K562 (cell line): Measurements from ENCODE around the gene SDHC. TPM values are rescaled to one million over a fixed set of nuclear protein-coding genes. Genes with fewer than 3 reads are reported as not detected.

Experiments used
- ARID2 ChIP-seq: fragments of 450-650 bp; IDR thresholded peaks from 2 replicates; pipeline ENCODE4 v1.6.1; 2017; ENCODE audit warnings: antibody characterized with exemption, mild to moderate bottlenecking
- BRF1 ChIP-seq: IDR thresholded peaks from 3 replicates; pipeline ENCODE4 v1.6.1; 2011; ENCODE audit warnings: borderline replicate concordance, mild to moderate bottlenecking; ENCODE audit not compliant: insufficient read length; ENCODE audit errors: extremely low read depth
- ELF2 ChIP-seq: fragments of 250-450 bp; sonication (Bioruptor Pico); IDR thresholded peaks from 2 replicates; pipeline ENCODE4 v1.5.0; 2021; ENCODE audit warnings: mild to moderate bottlenecking
- FIP1L1 ChIP-seq: fragments of 200-400 bp; formaldehyde crosslinking; IDR thresholded peaks from 2 replicates; pipeline ENCODE4 v1.6.1; 2018; ENCODE audit warnings: mild to moderate bottlenecking, low read depth, low read length; ENCODE audit not compliant: poor library complexity, severe bottlenecking
- FOSL1 ChIP-seq: fragments of 200-800 bp; sonication (Bioruptor generic); conservative IDR thresholded peaks from 2 replicates; pipeline ENCODE4 v1.6.1; 2016; ENCODE audit warnings: missing genetic modification characterization, missing compliant biosample characterization
- MCM3 ChIP-seq: fragments of 450-650 bp; IDR thresholded peaks from 2 replicates; pipeline ENCODE4 v1.6.1; 2016
- MTA1 ChIP-seq: fragments of 450-650 bp; IDR thresholded peaks from 2 replicates; pipeline ENCODE4 v1.6.1; 2017; ENCODE audit warnings: borderline replicate concordance
- NCOA1 ChIP-seq: fragments of 450-650 bp; IDR thresholded peaks from 2 replicates; pipeline ENCODE4 v1.6.1; 2016; ENCODE audit warnings: low read depth
- RBM25 ChIP-seq: fragments of 200-400 bp; formaldehyde crosslinking; IDR thresholded peaks from 2 replicates; pipeline ENCODE4 v1.6.1; 2018; ENCODE audit warnings: low read length, low read depth, moderate library complexity; ENCODE audit not compliant: severe bottlenecking
- SMAD1 ChIP-seq: fragments of 150-350 bp; IDR thresholded peaks from 2 replicates; pipeline ENCODE4 v1.6.1; 2014; ENCODE audit warnings: low read length, low read depth; ENCODE audit not compliant: partially characterized antibody
- SRSF1 ChIP-seq: fragments of 200-400 bp; formaldehyde crosslinking; IDR thresholded peaks from 2 replicates; pipeline ENCODE4 v1.6.1; 2017; ENCODE audit warnings: mild to moderate bottlenecking, low read depth, low read length, moderate library complexity
- STAG1 ChIP-seq: sonication (generic); formaldehyde crosslinking; IDR thresholded peaks from 2 replicates; pipeline ENCODE4 v1.5.0; 2020; ENCODE audit warnings: missing genetic modification reagents, borderline replicate concordance
- XRCC3 ChIP-seq: fragments of 450-650 bp; IDR thresholded peaks from 2 replicates; pipeline ENCODE4 v1.6.1; 2017; ENCODE audit warnings: mild to moderate bottlenecking, moderate library complexity
- ZBTB11 ChIP-seq, 3 experiments: fragments of 200-800 bp in 1 of 3; fragments of 250-450 bp in 1 of 3; fragments of 450-650 bp in 1 of 3; sonication (Bioruptor Pico) in 1 of 3; sonication (Bioruptor generic) in 1 of 3; formaldehyde crosslinking in 1 of 3; IDR thresholded peaks; 2 replicates each; pipeline versions ENCODE4 v1.6.1 to v1.8.0; 2016 to 2022; ENCODE audit warnings: mild to moderate bottlenecking in 2 of 3, missing genetic modification characterization in 2 of 3, missing compliant biosample characterization in 1 of 3, moderate library complexity in 1 of 3
- ZBTB12 ChIP-seq: fragments of 250-450 bp; sonication (Bioruptor Pico); IDR thresholded peaks from 2 replicates; pipeline ENCODE4 v1.4.0; 2020
- ZC3H11A ChIP-seq: IDR thresholded peaks from 2 replicates; pipeline ENCODE4 v1.6.1; 2012; ENCODE audit warnings: low read depth, low read length, improper control_type of control experiment
- ZNF12 ChIP-seq: sonication (generic); formaldehyde crosslinking; IDR thresholded peaks from 2 replicates; pipeline ENCODE4 v1.4.0; 2020; ENCODE audit warnings: mild to moderate bottlenecking, missing genetic modification reagents
- ZNF197 ChIP-seq: fragments of 200-800 bp; sonication (Bioruptor generic); IDR thresholded peaks from 2 replicates; pipeline ENCODE4 v1.6.1; 2016; ENCODE audit warnings: low read depth, missing genetic modification characterization, missing compliant biosample characterization
- ZNF324 ChIP-seq: fragments of 250-450 bp; sonication (Bioruptor Pico); IDR thresholded peaks from 2 replicates; pipeline ENCODE4 v1.4.0; 2020; ENCODE audit warnings: mild to moderate bottlenecking
- ZNF639 ChIP-seq, 2 experiments: fragments of 200-800 bp in 1 of 2; sonication (Bioruptor generic) in 1 of 2; sonication (generic) in 1 of 2; formaldehyde crosslinking in 1 of 2; IDR thresholded peaks in 1 of 2; conservative IDR thresholded peaks in 1 of 2; 2 replicates each; pipeline versions ENCODE4 v1.5.0 to v1.6.1; 2016 to 2020; ENCODE audit warnings: missing compliant biosample characterization in 1 of 2, missing genetic modification characterization in 1 of 2, missing genetic modification reagents in 1 of 2
- ZNF668 ChIP-seq: fragments of 250-450 bp; sonication (Bioruptor Pico); IDR thresholded peaks from 2 replicates; pipeline ENCODE4 v1.8.0; 2022; ENCODE audit warnings: mild to moderate bottlenecking, inconsistent platforms
- ZZZ3 ChIP-seq: fragments of 450-650 bp; IDR thresholded peaks from 2 replicates; pipeline ENCODE4 v1.6.1; 2016; ENCODE audit warnings: antibody characterized with exemption, mild to moderate bottlenecking, moderate library complexity
- polyA plus RNA-seq, 8 experiments: library from polyadenylated mRNA; depleted of rRNA in 4 of 8; stranded (reverse) in 5 of 8; unstranded in 3 of 8; fragments of >200 nt; fragmentation: Nextera tagmentation in 2 of 8; fragmentation: Illumina TruSeq in 1 of 8; extraction: Ambion mirVana in 2 of 8; extraction: Trizol in 1 of 8; gene quantifications; 2 replicates each; pipeline versions ENCODE4 v1.2.1 to v1.2.3, GENCODE V29; 2011 to 2014; ENCODE audit warnings: inconsistent platforms in 1 of 8, missing spikeins in 1 of 8
- total RNA-seq, 7 experiments: library from RNA; depleted of rRNA in 6 of 7; stranded (reverse); fragments of >200 nt in 6 of 7; fragmentation: Illumina TruSeq in 2 of 7; extraction: Trizol in 2 of 7; gene quantifications; 2 replicates each; pipeline versions ENCODE4 v1.2.1 to v1.2.3, GENCODE V29; 2011 to 2021; ENCODE audit warnings: low replicate concordance in 1 of 7

Gene SDHC
- total and polyA plus RNA-seq, 9 of the 15 experiments (the other 6 are each of a cell fraction or from before 2014, with no cell fraction given) = 7.7 to 309 (median 174) TPM

GRCh38 chr1:161399257-161399998 lies 85.2 kb downstream of the SDHC start (continued):
- TF ChIP-seq SRSF1 (no peak), ARID2 (peak; percentile 59; the same call in 1 of the 2 replicates), ZZZ3 (no peak), MTA1 (peak; percentile 85), SMAD1 (peak; percentile 65), ZNF12 (CRISPR knock-in tag) (peak; percentile 68; the same call in 1 of the 2 replicates), ZNF197 (CRISPR knock-in tag) (no peak), ZBTB12 (peak; percentile 61; the same call in 1 of the 2 replicates), FOSL1 (tag) (peak; percentile 56; the same call in 1 of the 2 replicates), BRF1 (peak; percentile 50), ZC3H11A (0 out of 2 replicates have a peak, but pooled peaks have one; percentile 15), FIP1L1 (no peak), ELF2 (CRISPR knock-in tag) (peak; percentile 24; the same call in 1 of the 2 replicates), ZNF668 (CRISPR knock-in tag) (no peak), ZNF324 (CRISPR knock-in tag) (no peak), ZBTB11 (CRISPR knock-in tag; IDR thresholded peaks at IDR 0.05) (peak; percentile 78 to 95 (median 78); a peak in 4 of 6 replicates), ZNF639 (CRISPR knock-in tag; conservative IDR thresholded peaks at IDR 0.05 in 1 of 2, IDR thresholded peaks at IDR 0.05 in 1 of 2) (peak in 1 of 2 experiments; percentile 91; a peak in 2 of 4 replicates), XRCC3 (no peak), STAG1 (peak; percentile 43; the same call in 1 of the 2 replicates), NCOA1 (peak; percentile 84), RBM25 (no peak), MCM3 (no peak)
